GM21526 (cell line): Measurements from ENCODE around the gene MARVELD1.
A peak's percentile ranks its signal among the peaks of the same experiment; 100 is the strongest.
"Not testable (repeated sequence)": the region's sequence is repeated elsewhere in the genome, so short reads cannot be mapped to it uniquely, and the experiment has no call there.

Experiments used
- ATAC-seq: cut with Tn5 transposase; IDR thresholded peaks from one replicate; pipeline ENCODE4 v1.9.1; 2021; ENCODE audit warnings: moderate library complexity; ENCODE audit not compliant: unreplicated experiment, low FRiP score

MARVELD1 gene

GRCh38 chr10:97689559-97690020, 23.9 kb upstream of the MARVELD1 start:
- ATAC-seq: no peak

GRCh38 chr10:97690133-97690532, 23.4 kb upstream of the MARVELD1 start:
- ATAC-seq: no peak

GRCh38 chr10:97698072-97698655, 15.4 kb upstream of the MARVELD1 start:
- not testable (repeated sequence) for ATAC-seq

- ATAC-seq: peak; percentile 70
Measured at GRCh38 chr10:97701438-97702069, 12.0 kb upstream of the MARVELD1 start.

GRCh38 chr10:97703398-97704067, 10.0 kb upstream of the MARVELD1 start:
- no peak for ATAC-seq

- no peak for ATAC-seq
Measured at GRCh38 chr10:97704341-97704740, 9.2 kb upstream of the MARVELD1 start.

- no peak for ATAC-seq
Measured at GRCh38 chr10:97705006-97705670, 8.4 kb upstream of the MARVELD1 start.

- ATAC-seq: no peak
Measured at GRCh38 chr10:97707134-97707861, 6.2 kb upstream of the MARVELD1 start.

GRCh38 chr10:97708167-97708566, 5.4 kb upstream of the MARVELD1 start:
- ATAC-seq: no peak

- no peak for ATAC-seq
Measured at GRCh38 chr10:97708976-97709946, 4.3 kb upstream of the MARVELD1 start.

- no peak for ATAC-seq
Measured at GRCh38 chr10:97711640-97712572, 1.6 kb upstream of the MARVELD1 start.

- peak; percentile 78 for ATAC-seq
Measured at GRCh38 chr10:97713826-97714400, 383 bp downstream of the MARVELD1 start.

- peak; percentile 25 for ATAC-seq
Measured at GRCh38 chr10:97714401-97715258, 1.1 kb downstream of the MARVELD1 start.

GRCh38 chr10:97715259-97715874, 1.8 kb downstream of the MARVELD1 start:
- no peak for ATAC-seq

GRCh38 chr10:97717627-97718026, 4.1 kb downstream of the MARVELD1 start:
- no peak for ATAC-seq

- no peak for ATAC-seq
Measured at GRCh38 chr10:97718178-97718577, 4.6 kb downstream of the MARVELD1 start.

- no peak for ATAC-seq
Measured at GRCh38 chr10:97718659-97719142, 5.2 kb downstream of the MARVELD1 start.
